ENCODE measurements around the gene RPL29.
A peak's percentile ranks its signal among the peaks of the same experiment; 100 is the strongest.
"Not testable (repeated sequence)": the region's sequence is repeated elsewhere in the genome, so short reads cannot be mapped to it uniquely, and the experiment has no call there.

RPL29 gene

DNA sequence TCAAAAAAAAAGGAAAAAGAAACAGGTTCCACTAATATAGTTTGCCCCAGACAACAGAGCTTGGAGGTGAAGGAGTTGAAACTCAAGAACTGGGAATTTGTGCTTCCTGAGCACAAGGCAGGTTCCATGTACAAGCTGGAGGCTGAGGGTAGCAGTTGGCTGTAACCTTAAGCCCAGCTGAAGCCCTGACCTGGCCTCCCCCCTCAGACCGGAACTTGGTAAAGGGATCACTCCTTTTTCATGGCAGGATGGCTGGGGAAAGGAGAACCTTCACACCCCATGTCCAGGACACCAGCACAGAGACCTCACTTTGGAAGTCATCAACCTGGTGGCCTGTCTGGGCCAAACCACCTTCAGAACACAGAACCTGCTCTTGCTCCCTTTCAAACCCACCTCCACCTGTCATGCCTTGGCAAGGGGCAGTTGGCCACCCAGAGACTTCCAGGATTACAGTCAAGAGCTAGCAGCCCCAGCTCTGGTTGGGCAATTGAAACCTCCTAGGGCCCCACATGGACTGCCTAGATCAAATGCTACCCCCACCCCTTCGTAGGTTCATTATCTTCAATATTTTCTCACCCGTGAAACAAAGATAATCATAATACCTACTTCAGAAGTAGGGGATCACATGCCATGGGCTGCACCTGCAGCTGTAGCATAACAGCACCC lies 3.5 kb downstream of the RPL29 start:
- Histone ChIP-seq H3K27me3 (ENCODE audit: insufficient read depth, low read length) (no peaks in the 10 kb centered on the region), H3K4me3 (ENCODE audit: low read depth, low read length, poor library complexity, severe bottlenecking) (no peak overlapping the region), H2AFZ (ENCODE audit: low read length) (no peak overlapping the region), H3K27ac (ENCODE audit: low read depth, low read length, poor library complexity, severe bottlenecking) (no peak overlapping the region), H3K4me2 (ENCODE audit: low read length) (peak overlapping the region; percentile 18; the same call in 1 of the 2 replicates), H3F3A (ENCODE audit: insufficient read depth, low read length) (0 out of 2 replicates have a peak, but pooled peaks cover 5% of the 10 kb centered on the region), H3K9ac (ENCODE audit: low read length) (no peak overlapping the region), H3K36me3 (ENCODE audit: insufficient read depth, low read length) (peaks cover 44% of the 10 kb centered on the region), H3K9me3 (ENCODE audit: low read length) (no peaks in the 10 kb centered on the region), H4K20me1 (ENCODE audit: insufficient read depth, low read length) (no peaks in the 10 kb centered on the region), H3K4me1 (ENCODE audit: insufficient read depth, low read length, severe bottlenecking) (peaks cover 29% of the 10 kb centered on the region), H3K79me2 (ENCODE audit: insufficient read depth, low read length) (peaks cover 16% of the 10 kb centered on the region), H3K9me2 (ENCODE audit: low read depth, low read length) (no peaks in the 10 kb centered on the region)
- TF ChIP-seq CTCF (IDR thresholded peaks at IDR 0.05; ENCODE audit: low read length), result no peak
- TF ChIP-seq EZH2 (IDR thresholded peaks at IDR 0.05; ENCODE audit: borderline replicate concordance, low read length), result no peak

- not testable (repeated sequence) for H3K9ac ChIP-seq (ENCODE audit: low read length); H3K9me2 ChIP-seq (ENCODE audit: low read depth, low read length); H3K4me3 ChIP-seq (ENCODE audit: low read depth, low read length, poor library complexity, severe bottlenecking); H3K27me3 ChIP-seq (ENCODE audit: insufficient read depth, low read length); H3K9me3 ChIP-seq (ENCODE audit: low read length); H4K20me1 ChIP-seq (ENCODE audit: insufficient read depth, low read length); H3K4me2 ChIP-seq (ENCODE audit: low read length); H2AFZ ChIP-seq (ENCODE audit: low read length); H3F3A ChIP-seq (ENCODE audit: insufficient read depth, low read length)
- H3K79me2 ChIP-seq (ENCODE audit: insufficient read depth, low read length), result peaks cover 15% of the 10 kb centered on the region
- peaks cover 44% of the 10 kb centered on the region for H3K36me3 ChIP-seq (ENCODE audit: insufficient read depth, low read length)
- H3K4me1 ChIP-seq (ENCODE audit: insufficient read depth, low read length, severe bottlenecking), result peaks cover 29% of the 10 kb centered on the region
- peak overlapping the region; percentile 4 for H3K27ac ChIP-seq (ENCODE audit: low read depth, low read length, poor library complexity, severe bottlenecking)
Measured at GRCh38 chr3:51990501-51990971, 5.2 kb downstream of the RPL29 start.

GRCh38 chr3:51988286-51989146 lies 7.2 kb downstream of the RPL29 start:
- Histone ChIP-seq H3K27me3 (ENCODE audit: insufficient read depth, low read length) (no peaks in the 10 kb centered on the region), H3K27ac (ENCODE audit: low read depth, low read length, poor library complexity, severe bottlenecking) (no peak overlapping the region), H3K36me3 (ENCODE audit: insufficient read depth, low read length) (peaks cover 24% of the 10 kb centered on the region), H3K4me3 (ENCODE audit: low read depth, low read length, poor library complexity, severe bottlenecking) (no peak overlapping the region), H3F3A (ENCODE audit: insufficient read depth, low read length) (no peaks in the 10 kb centered on the region), H3K4me1 (ENCODE audit: insufficient read depth, low read length, severe bottlenecking) (peaks cover 17% of the 10 kb centered on the region), H3K9ac (ENCODE audit: low read length) (no peak overlapping the region), H3K9me3 (ENCODE audit: low read length) (no peaks in the 10 kb centered on the region), H3K9me2 (ENCODE audit: low read depth, low read length) (no peaks in the 10 kb centered on the region), H2AFZ (ENCODE audit: low read length) (no peak overlapping the region), H3K79me2 (ENCODE audit: insufficient read depth, low read length) (no peaks in the 10 kb centered on the region), H3K4me2 (ENCODE audit: low read length) (no peak overlapping the region), H4K20me1 (ENCODE audit: insufficient read depth, low read length) (no peaks in the 10 kb centered on the region)
- no peak for TF ChIP-seq EZH2 (IDR thresholded peaks at IDR 0.05; ENCODE audit: borderline replicate concordance, low read length)
- no peak for TF ChIP-seq CTCF (IDR thresholded peaks at IDR 0.05; ENCODE audit: low read length)
